GM12873 (cell line): Measurements from ENCODE around the gene STRAP.

Source experiments
- TF ChIP-seq, protein P1 (sequence below): IDR thresholded peaks from 2 replicates; pipeline ENCODE4 v1.5.1; 2012; ENCODE audit warnings: low read depth, mild to moderate bottlenecking, moderate library complexity, low read length, control low read depth; ENCODE audit not compliant: insufficient read depth; ENCODE audit errors: missing control alignments

STRAP gene

DNA sequence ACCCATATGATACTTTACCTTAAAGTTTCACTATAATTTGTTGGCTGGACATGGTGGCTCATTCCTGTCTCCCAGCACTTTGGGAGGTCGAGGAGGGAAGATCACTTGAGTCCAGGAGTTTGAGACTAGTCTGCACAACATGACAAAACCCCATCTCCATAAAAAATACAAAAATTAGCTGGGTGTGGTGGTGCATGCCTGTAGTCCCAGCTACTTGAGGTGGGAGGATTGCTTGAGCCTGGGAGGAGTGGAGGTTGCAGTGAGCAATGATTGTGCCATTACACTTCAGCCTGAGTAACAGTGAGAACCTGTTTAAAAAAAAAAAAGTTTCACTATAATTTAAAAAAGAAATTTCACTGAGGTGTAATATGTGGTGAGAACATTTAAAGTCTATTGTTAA, 50.1 kb downstream of the STRAP start:
- TF ChIP-seq, protein P1, sequence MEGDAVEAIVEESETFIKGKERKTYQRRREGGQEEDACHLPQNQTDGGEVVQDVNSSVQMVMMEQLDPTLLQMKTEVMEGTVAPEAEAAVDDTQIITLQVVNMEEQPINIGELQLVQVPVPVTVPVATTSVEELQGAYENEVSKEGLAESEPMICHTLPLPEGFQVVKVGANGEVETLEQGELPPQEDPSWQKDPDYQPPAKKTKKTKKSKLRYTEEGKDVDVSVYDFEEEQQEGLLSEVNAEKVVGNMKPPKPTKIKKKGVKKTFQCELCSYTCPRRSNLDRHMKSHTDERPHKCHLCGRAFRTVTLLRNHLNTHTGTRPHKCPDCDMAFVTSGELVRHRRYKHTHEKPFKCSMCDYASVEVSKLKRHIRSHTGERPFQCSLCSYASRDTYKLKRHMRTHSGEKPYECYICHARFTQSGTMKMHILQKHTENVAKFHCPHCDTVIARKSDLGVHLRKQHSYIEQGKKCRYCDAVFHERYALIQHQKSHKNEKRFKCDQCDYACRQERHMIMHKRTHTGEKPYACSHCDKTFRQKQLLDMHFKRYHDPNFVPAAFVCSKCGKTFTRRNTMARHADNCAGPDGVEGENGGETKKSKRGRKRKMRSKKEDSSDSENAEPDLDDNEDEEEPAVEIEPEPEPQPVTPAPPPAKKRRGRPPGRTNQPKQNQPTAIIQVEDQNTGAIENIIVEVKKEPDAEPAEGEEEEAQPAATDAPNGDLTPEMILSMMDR: no peak

DNA sequence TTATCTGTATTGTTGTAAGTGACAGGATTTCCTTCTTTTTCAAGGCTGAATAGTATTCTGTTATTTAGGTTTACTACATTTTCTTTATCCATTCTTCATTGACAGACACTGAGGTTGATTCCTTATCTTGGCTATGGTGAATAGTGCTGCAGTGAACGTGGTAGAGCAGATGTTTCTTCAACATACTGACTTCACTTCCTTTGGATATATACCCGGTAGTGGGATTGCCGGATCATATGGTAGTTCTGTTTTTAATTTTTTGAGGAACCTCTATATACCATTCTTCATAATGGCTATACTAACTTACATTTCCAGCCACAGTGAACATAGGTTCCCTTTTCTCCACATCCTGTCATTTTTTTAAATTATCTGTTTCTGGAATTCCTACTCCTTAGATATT, 50.8 kb downstream of the STRAP start:
- TF ChIP-seq, protein P1: no peak

DNA sequence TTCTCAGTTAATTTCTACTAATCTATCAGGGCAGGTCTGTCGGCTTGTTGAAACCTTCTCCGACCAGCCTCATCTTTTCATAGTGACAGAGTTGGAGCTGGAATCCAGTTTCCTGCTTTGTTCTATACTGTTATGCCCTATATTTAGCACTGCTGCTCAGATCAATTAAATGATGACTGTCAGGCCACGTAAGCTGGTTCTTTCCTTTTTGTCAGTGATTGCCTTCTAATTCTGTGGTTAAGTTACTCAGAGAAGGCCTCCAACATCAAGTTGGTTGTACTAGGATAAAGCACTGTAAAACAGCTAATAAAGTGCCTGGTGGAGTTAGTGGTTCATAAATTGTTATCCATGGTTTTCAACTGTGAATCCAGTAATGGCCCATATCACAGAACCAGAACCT, 51.6 kb downstream of the STRAP start:
- TF ChIP-seq, protein P1: no peak

DNA sequence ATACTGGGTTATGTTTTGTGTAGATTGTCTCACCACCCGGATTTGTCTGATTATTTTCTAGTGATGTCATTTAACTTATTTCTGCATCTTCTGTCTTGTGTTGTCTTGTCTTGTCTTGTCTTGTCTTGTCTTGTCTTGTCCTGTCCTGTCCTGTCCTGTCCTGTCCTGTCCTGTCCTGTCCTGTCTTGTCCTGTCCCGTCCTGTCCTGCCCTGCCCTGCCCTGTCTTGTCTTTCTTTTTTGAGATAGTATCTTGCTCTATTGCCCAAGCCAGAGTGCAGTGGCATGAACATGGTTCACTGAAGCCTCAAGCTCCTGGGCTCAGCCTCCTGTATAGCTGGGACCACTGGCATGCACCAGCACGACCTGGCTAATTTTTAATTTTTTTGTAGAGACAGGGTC, 54.6 kb downstream of the STRAP start:
- TF ChIP-seq, protein P1: no peak

DNA sequence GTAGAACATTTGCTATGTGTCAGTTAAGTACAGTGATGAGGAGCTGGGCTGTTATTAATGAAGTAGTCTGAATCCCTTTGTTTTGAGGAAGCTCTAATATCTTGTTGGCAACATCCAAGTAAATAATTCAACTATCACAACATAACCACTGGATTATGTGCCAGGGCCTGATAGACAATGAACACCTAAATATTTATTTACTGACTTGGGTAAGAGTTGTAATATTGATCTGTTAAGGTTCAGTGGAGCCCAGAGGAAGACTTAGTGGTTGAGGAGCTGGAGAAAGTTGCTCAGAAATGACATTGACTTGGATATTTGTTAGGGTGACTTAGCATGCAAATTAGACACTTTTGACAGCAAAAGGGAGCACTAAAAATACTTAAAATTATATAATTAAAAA, 55.7 kb downstream of the STRAP start:
- TF ChIP-seq, protein P1: no peak

DNA sequence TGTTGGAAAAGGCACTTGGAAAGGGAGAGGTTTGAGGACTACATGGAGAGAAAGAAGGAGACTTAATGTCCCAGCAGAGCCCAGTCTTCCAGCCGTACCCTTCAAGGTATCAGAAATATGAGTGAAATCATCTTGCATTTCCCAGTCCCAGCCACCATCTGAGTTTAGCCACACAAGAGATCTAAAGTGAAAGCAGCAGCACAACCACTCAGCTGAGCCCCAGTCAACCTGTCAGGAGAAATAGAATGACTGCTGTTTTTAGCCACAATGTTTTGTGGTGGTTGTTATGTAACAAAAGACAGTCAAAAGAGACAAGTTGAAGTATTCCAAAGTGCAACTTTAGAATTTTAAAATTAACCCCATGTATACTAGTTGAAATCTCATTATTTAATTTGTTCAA, 56.9 kb downstream of the STRAP start:
- TF ChIP-seq, protein P1: no peak

DNA sequence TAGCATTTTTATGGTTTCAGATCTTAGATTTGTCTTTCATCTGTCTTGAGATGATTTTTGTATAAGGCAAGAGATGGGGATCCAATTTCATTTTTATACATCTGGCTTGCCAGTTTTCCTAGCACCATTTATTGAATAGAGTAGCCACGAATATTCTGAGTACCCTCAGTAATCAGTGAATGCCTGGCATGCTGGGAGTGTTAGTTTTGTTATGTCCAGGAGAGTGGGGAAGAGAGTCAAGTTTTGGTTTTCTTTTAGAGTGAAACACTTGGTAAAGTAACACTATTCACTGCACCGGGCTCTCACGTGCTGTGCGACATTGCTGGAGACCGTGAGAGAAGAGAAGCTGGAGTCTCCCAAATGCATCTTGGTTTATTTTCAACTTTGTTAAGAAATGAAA, 60.3 kb downstream of the STRAP start:
- TF ChIP-seq, protein P1: no peak
